ENCODE measurements around the gene PDZD2.

DNA sequence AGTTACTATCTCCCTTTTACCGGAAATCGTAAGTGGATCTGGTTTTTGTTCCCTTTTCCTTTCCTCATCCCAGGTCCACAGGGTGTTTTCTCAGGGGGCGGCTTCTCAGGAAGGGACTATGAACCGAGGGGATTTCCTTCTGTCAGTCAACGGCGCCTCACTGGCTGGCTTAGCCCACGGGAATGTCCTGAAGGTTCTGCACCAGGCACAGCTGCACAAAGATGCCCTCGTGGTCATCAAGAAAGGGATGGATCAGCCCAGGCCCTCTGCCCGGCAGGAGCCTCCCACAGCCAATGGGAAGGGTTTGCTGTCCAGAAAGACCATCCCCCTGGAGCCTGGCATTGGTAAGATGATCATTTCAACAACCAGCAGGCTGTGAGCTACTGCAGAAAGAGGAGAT, 459.4 kb downstream of the PDZD2 start:
- TF ChIP-seq POLR2A (IDR thresholded peaks at IDR 0.05) (no peak), POLR2AphosphoS5 (IDR thresholded peaks at IDR 0.05) (no peak)
- TF ChIP-seq, protein P1, sequence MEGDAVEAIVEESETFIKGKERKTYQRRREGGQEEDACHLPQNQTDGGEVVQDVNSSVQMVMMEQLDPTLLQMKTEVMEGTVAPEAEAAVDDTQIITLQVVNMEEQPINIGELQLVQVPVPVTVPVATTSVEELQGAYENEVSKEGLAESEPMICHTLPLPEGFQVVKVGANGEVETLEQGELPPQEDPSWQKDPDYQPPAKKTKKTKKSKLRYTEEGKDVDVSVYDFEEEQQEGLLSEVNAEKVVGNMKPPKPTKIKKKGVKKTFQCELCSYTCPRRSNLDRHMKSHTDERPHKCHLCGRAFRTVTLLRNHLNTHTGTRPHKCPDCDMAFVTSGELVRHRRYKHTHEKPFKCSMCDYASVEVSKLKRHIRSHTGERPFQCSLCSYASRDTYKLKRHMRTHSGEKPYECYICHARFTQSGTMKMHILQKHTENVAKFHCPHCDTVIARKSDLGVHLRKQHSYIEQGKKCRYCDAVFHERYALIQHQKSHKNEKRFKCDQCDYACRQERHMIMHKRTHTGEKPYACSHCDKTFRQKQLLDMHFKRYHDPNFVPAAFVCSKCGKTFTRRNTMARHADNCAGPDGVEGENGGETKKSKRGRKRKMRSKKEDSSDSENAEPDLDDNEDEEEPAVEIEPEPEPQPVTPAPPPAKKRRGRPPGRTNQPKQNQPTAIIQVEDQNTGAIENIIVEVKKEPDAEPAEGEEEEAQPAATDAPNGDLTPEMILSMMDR (IDR thresholded peaks at IDR 0.05), result no peak

All from stomach (tissue), 4 donors.